Activated T-helper 1 cell treated with anti-CD3 and anti-CD28 coated beads, Interleukin-2, amount 50 U/mL, for 16 hours (primary cell): Measurements from ENCODE around the gene GOLGA6L22.
"Not testable (repeated sequence)": the region's sequence is repeated elsewhere in the genome, so short reads cannot be mapped to it uniquely, and the experiment has no call there.

ENCODE experiments used
- DNase-seq, 2 donors: peaks; one replicate each; pipeline ENCODE4 v3.0.0-alpha.2; 2020; ENCODE audit warnings: low read depth in 1 of 2, low spot score in 1 of 2

GOLGA6L22 gene

GRCh38 chr15:22458603-22459002, at the start of gene GOLGA6L22:
Gene GOLGA6L22, plus strand, starts transcription at chr15:22458903. Its CDS starts 91 bp downstream, at chr15:22458994.
- DNase-seq = not testable (repeated sequence)

DNA sequence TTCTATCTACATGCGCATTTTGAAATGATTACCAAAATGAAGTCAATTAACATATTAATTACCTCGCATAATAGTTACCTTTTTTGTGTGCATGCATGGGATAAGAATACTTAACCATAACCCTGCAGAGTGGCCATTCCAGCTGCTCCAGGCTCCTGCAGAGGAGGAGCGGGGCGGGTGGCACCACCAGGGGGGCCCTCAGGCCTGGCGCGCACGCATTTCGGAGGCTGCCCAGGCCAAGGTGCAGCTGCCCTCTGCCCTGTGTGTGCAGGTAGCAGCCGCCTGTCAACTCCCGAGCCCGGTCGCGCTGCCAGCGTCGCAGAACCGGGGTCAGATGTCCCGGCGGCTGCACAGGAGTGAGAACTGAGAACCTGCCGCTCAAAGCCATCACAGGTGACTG, 41.4 kb upstream of the GOLGA6L22 start:
- not testable (repeated sequence) for DNase-seq

DNA sequence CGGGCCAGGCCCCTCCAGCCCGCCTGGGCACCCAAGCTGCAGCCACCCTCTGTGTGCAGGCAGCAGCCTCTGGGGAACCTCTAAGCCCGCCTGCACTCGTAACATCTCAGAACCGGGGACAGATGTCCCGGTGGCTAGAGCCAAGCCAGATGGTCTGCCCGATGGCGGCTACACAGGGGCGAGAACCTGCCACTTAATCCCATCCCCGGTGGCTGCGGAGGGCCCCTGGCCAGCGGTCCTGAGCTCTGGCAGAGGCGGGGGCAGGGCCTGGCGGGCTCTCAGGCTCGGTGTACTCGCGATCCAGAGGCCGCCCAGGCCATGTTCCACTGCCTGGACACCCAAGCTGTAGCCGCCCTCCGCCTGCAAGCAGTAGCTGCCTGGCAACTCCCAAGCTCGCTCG, 40.9 kb upstream of the GOLGA6L22 start:
- DNase-seq = not testable (repeated sequence)

DNA sequence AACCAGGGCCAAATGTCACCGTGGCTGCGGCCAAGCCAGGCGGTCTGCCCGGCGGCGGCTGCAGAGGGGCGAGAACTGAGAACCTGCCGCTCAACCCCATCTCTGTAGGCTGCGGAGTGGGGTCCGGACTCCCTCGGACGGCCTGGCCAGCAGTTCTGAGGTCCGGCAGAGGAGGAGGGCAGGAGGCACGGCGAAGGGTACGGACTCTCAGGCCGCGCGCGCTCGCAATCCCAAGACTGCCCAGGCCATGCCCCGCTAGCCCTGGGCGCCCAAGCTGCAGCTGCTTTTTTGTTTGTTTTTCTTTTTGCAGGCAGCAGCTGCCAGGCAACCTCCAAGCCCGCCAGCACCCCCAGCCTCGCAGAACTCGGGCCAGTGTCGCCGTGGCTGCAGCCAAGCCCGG, 40.5 kb upstream of the GOLGA6L22 start:
- DNase-seq = not testable (repeated sequence)

DNA sequence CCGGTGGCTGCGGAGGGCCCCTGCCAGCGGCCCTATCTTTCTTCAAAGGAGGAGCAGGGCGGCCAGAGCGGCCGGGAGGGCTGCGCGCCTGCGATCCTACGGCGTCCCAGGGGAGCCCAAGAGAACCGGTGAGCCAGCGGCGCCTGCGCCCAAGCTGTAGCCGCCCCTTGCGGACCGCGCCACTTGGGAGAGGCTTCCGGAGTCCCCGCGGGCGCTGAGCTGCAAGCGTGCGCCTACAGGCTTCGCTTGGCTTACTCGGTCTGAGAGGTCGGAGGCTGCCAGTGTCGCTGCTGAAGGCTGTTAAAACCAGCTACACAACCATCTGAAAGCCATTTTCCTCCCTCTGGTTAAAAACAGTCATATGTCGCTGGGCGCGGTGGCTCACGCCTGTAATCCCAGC, 40.0 kb upstream of the GOLGA6L22 start:
- not testable (repeated sequence) for DNase-seq

DNA sequence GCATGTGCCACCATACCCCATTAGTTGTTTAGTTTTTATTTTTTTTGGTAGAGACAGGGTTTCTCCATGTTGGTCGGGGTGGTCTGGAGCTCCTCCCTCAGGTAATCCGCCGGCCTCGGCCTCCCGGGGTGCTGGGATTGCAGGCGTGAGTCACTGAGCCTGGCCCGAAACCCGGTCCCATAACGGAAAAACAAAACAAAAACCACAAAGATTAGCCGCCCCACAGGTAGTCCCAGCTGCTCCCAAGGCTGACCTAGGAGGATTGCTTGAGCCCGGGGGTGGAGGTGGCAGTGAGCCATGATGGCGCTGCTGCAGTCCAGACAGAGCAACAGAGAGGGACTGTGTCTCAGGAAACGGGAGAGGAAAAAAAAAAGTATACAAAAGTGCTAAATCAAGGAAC, 38.4 kb upstream of the GOLGA6L22 start:
- DNase-seq = not testable (repeated sequence)

- not testable (repeated sequence) for DNase-seq
These were observed 29.3 kb upstream of the GOLGA6L22 start for GRCh38 chr15:22429426-22429825.

GRCh38 chr15:22431687-22432086, 27.0 kb upstream of the GOLGA6L22 start:
- DNase-seq = not testable (repeated sequence)

- DNase-seq = peak in 1 of 2 donors; percentile 36
These were observed 35.9 kb downstream of the GOLGA6L22 start for GRCh38 chr15:22494490-22495113.

DNA sequence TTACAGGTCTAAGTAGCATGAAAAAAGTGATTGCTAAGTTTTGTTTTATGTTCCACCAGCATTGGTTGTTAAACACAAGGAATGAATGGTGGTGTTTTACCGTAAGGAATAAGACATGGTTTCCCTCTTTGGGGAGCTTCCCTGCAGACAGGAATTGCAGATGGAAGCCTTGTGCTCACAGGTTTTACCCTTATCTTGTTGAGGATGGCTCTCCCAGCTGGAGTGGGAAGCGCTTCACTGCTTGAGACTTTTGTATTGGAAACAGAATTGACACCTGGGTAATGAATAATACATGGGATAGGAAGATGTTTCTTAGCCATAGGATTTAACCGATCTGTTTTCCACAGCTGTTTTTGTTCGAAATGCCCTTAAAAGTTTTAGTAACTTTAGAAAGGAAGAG, 38.5 kb downstream of the GOLGA6L22 start:
- DNase-seq = not testable (repeated sequence)

DNA sequence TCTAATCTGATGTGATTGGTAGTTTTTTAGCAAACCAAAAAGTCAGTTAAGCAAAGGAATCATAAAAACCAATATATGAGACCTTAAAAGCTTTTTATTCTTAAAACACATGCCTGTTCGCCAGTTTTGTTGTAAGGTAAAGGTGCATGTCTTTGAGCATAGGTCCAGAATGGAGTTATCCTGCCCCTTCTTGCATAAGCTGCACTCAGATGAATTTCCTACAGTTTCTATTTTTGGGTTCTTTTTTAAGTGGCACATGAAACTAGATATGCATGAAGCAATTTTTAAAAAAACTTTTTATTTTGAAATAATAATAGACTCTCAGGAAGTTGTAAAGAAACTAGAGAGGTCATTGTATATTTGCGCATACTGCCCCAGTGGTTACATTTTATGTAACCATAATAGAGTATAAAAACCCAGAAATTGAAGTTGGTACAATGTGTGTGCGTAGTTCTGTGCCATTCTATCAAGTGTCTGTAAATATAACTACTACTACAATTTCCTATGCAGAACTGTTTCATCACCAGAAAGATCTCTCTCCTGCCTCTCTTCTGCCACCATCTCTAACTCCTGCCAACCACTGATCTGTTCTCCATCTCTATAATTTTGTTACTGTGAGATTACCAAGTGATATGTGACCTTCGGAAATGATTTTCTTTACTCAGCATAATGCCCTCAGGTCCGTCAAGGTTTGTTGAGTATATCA, 39.7 kb downstream of the GOLGA6L22 start:
- not testable (repeated sequence) for DNase-seq

- DNase-seq = not testable (repeated sequence)
These were observed 43.6 kb downstream of the GOLGA6L22 start for GRCh38 chr15:22502272-22502671.

- not testable (repeated sequence) for DNase-seq
These were observed 48.3 kb downstream of the GOLGA6L22 start for GRCh38 chr15:22506959-22507358.

GRCh38 chr15:22516140-22516539, 57.4 kb downstream of the GOLGA6L22 start:
- DNase-seq = not testable (repeated sequence)
